Measurements from ENCODE around the gene PASD1. TPM values are rescaled to one million over a fixed set of nuclear protein-coding genes. Genes with fewer than 3 reads are reported as not detected.
"Not testable (repeated sequence)": the region's sequence is repeated elsewhere in the genome, so short reads cannot be mapped to it uniquely, and the experiment has no call there.

PASD1 gene
- total RNA-seq, 1 experiment from 2014 or later = not detected

- H3K27ac ChIP-seq = no peak overlapping the region
- intact Hi-C loops (cut with micrococcal nuclease; ENCODE audit: unreplicated experiment) = no loop called here
- no peaks in the 10 kb centered on the region for H3F3A ChIP-seq (ENCODE audit: insufficient read depth, low read depth)
- no peak for DNase-seq
- H3K4me3 ChIP-seq = no peak overlapping the region
- H3K4me1 ChIP-seq (replicated peaks; ENCODE audit: insufficient read depth) = no peaks in the 10 kb centered on the region
- BruUV-seq (replicated peaks) = no TSS peak
- no peak overlapping the region for H3K4me2 ChIP-seq
- H2AFZ ChIP-seq = no peak overlapping the region
- H3K9me2 ChIP-seq (ENCODE audit: insufficient read depth) = no peaks in the 10 kb centered on the region
- H3K36me3 ChIP-seq (ENCODE audit: low read depth) = no peaks in the 10 kb centered on the region
- CTCF ChIA-PET = no interaction called here
- H3K79me2 ChIP-seq (ENCODE audit: low read depth) = no peaks in the 10 kb centered on the region
- peaks cover 91% of the 10 kb centered on the region for H3K27me3 ChIP-seq (ENCODE audit: insufficient read depth, low read depth)
- TF ChIP-seq EZH2 (IDR thresholded peaks at IDR 0.05; ENCODE audit: low read depth) = no peak
- TF ChIP-seq CTCF (conservative IDR thresholded peaks at IDR 0.05) = no peak
- no peaks in the 10 kb centered on the region for H4K20me1 ChIP-seq (ENCODE audit: insufficient read depth)
- POLR2A ChIA-PET (ENCODE audit: unreplicated experiment) = no interaction called here
- 0 out of 2 replicates have a peak, but pooled peaks cover 3% of the 10 kb centered on the region for H3K9me3 ChIP-seq (ENCODE audit: insufficient read depth, low read depth)
Observed at GRCh38 chrX:151552743-151553142, 10.7 kb upstream of the PASD1 start.

GRCh38 chrX:151555301-151555700, 8.2 kb upstream of the PASD1 start:
- H3K4me1 ChIP-seq (replicated peaks; ENCODE audit: insufficient read depth); BruUV-seq (replicated peaks); H3K9me2 ChIP-seq (ENCODE audit: insufficient read depth); H4K20me1 ChIP-seq (ENCODE audit: insufficient read depth); H3F3A ChIP-seq (ENCODE audit: insufficient read depth, low read depth); CTCF ChIA-PET; DNase-seq; H3K9me3 ChIP-seq (ENCODE audit: insufficient read depth, low read depth); H3K4me3 ChIP-seq; H3K27ac ChIP-seq; H3K36me3 ChIP-seq (ENCODE audit: low read depth); H2AFZ ChIP-seq; H3K79me2 ChIP-seq (ENCODE audit: low read depth); H3K4me2 ChIP-seq; intact Hi-C loops (cut with micrococcal nuclease; ENCODE audit: unreplicated experiment): not testable (repeated sequence)
- POLR2A ChIA-PET (ENCODE audit: unreplicated experiment) = interaction anchor here (0.7 kb wide), 1 partner anchor 1277 kb away, joined by 5 read pairs; no protein-coding TSS in a partner anchor
- peaks cover 77% of the 10 kb centered on the region for H3K27me3 ChIP-seq (ENCODE audit: insufficient read depth, low read depth)

- BruUV-seq (replicated peaks); POLR2A ChIA-PET (ENCODE audit: unreplicated experiment); H2AFZ ChIP-seq; H3K27ac ChIP-seq; H3F3A ChIP-seq (ENCODE audit: insufficient read depth, low read depth); H3K4me1 ChIP-seq (replicated peaks; ENCODE audit: insufficient read depth); DNase-seq; H3K9me2 ChIP-seq (ENCODE audit: insufficient read depth); H3K9me3 ChIP-seq (ENCODE audit: insufficient read depth, low read depth); H4K20me1 ChIP-seq (ENCODE audit: insufficient read depth); intact Hi-C loops (cut with micrococcal nuclease; ENCODE audit: unreplicated experiment); H3K36me3 ChIP-seq (ENCODE audit: low read depth); H3K4me3 ChIP-seq; CTCF ChIA-PET; H3K4me2 ChIP-seq: not testable (repeated sequence)
- peaks cover 44% of the 10 kb centered on the region for H3K27me3 ChIP-seq (ENCODE audit: insufficient read depth, low read depth)
- H3K79me2 ChIP-seq (ENCODE audit: low read depth) = peaks cover 35% of the 10 kb centered on the region
Observed at GRCh38 chrX:151562485-151562884, 990 bp upstream of the PASD1 start.

- Histone ChIP-seq H3K4me2 (peak overlapping the region; percentile 45; the same call in 1 of the 2 replicates), H3K79me2 (ENCODE audit: low read depth) (peaks cover 41% of the 10 kb centered on the region), H3K4me3 (peak overlapping the region; percentile 51; the same call in 1 of the 2 replicates), H2AFZ (peak overlapping the region; percentile 71), H3K27me3 (ENCODE audit: insufficient read depth, low read depth) (peaks cover 48% of the 10 kb centered on the region)
- H3K36me3 ChIP-seq (ENCODE audit: low read depth); H3K27ac ChIP-seq; intact Hi-C loops (cut with micrococcal nuclease; ENCODE audit: unreplicated experiment); POLR2A ChIA-PET (ENCODE audit: unreplicated experiment); DNase-seq; H3F3A ChIP-seq (ENCODE audit: insufficient read depth, low read depth); CTCF ChIA-PET; H4K20me1 ChIP-seq (ENCODE audit: insufficient read depth); H3K4me1 ChIP-seq (replicated peaks; ENCODE audit: insufficient read depth); H3K9me3 ChIP-seq (ENCODE audit: insufficient read depth, low read depth); BruUV-seq (replicated peaks); H3K9me2 ChIP-seq (ENCODE audit: insufficient read depth): not testable (repeated sequence)
Observed at GRCh38 chrX:151563003-151563402, 472 bp upstream of the PASD1 start.

Measured in PC-9 (cell line).